NCI-H1436 (cell line): Measurements from ENCODE around the gene PTTG1IP.
A peak's percentile ranks its signal among the peaks of the same experiment; 100 is the strongest.

Experiments used
- DNase-seq: peaks from one replicate; lab custom pipeline; 2025; lab: John Stamatoyannopoulos, UW

The PTTG1IP gene

DNA sequence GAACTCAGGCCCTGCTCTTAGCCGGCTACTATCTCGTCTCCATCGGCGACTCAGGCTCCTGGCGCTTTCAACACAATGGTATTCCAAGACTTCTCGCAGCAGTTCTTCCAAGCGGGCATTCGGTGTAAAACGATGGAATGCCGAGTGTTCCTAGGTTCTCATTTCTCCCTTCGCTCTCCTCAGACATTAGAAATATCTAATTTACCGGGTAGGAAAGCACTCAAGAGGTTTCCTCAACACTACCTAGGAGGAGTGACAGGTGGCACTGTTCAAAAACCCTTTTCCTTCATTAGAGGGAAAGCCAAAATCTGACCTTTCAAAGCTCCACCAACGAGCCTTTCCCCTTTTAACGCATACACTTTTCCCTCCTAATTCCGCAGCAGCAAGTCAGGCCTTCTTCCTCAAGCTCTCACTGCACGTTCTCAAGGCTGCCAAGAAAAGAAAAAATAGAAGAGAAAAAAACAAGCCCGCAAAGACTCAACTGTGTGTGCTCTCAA is 72.5 kb downstream of the PTTG1IP start:
- DNase-seq = peak; percentile 39

DNA sequence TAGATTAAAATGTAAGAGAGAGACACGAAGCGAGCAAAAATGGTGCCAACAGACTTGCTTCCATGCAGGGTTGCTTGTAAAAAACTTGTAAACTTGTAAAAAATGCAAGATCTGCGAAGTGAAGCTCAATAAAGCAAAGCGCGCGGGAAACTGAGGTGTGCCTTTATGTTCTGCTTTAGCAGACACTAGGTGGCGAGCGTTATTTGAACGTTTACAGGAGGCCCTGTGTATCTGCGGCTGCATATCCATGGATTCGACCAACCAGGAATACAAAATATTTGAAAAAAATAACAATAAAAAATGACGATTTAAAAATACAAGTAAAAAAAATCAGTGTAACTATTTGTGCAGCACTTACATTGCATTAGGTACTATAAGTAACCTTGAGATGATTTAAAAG is 73.4 kb downstream of the PTTG1IP start:
- DNase-seq = no peak

DNA sequence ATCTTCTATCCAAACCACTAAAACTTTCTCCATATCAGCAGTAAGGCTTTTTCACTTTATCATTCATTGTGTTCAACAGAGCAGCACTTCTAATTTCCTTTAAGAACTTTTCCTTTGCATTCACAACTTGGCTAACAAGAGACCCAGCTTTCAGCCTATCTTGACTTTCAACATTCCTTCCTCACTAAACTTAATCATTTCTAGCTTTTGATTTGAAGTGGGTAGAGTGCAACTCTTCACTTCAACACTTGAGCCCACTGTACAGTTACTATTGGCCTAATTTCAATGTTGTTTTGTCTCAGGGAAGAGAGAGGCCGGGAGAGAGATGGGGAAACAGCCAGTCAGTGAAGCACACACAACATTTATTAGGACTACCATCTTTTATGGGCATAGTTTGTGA is 73.8 kb downstream of the PTTG1IP start:
- DNase-seq = no peak
